Measurements from ENCODE around the gene BRSK1. TPM values are rescaled to one million over a fixed set of nuclear protein-coding genes. Genes with fewer than 3 reads are reported as not detected.
A peak's percentile ranks its signal among the peaks of the same experiment; 100 is the strongest.

Gene BRSK1
- total and polyA plus RNA-seq, 2 of the 13 experiments (the other 11 are each of a cell fraction or from before 2014, with no cell fraction given): 0.18 to 1.2 TPM

DNA sequence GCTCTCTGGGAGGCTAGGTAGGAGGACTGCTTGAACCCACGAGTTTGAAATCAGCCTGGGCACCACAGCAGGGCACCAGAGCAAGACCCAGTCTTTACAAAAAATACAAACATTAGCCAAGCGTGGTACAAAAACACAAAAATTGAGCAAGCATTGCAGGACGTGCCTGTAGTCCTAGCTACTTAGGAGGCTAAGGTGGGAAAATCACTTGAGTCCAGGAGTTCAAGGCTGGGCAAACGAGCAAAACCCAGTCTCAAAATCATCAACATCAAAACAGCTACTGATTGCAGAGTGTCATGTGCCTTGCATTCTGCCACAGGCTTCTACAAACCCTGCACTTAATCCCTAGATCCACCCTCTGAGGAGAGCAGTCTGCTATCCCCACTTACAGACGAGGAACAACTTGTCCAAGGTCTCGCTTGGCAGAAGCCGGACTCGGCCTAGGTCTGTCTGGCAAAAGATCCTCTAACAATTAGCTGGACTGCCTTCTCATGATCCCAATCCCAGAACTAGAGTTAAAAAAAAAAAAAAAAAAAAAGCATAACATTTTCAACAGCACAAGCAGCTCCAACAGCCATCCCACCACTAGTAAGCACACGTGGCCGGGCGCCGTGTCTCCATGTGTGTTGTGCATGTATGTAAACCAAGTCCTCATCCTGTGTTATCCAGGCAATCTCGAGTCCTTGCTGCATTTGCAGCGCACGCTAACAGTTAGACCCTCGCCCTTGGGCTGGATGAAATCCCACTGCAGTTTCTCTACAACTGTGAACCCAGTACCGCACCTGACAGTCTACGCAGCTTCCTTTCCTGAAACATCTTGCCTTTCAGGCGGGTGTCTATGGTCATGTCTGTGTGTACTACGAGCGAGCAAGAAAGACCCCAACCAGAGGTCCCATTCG is 27.0 kb upstream of the BRSK1 start (continued):
- TF ChIP-seq, protein P1, sequence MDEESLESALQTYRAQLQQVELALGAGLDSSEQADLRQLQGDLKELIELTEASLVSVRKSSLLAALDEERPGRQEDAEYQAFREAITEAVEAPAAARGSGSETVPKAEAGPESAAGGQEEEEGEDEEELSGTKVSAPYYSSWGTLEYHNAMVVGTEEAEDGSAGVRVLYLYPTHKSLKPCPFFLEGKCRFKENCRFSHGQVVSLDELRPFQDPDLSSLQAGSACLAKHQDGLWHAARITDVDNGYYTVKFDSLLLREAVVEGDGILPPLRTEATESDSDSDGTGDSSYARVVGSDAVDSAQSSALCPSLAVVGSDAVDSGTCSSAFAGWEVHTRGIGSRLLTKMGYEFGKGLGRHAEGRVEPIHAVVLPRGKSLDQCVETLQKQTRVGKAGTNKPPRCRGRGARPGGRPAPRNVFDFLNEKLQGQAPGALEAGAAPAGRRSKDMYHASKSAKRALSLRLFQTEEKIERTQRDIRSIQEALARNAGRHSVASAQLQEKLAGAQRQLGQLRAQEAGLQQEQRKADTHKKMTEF (CRISPR knock-in tag; IDR thresholded peaks at IDR 0.05): peak; percentile 55; the same call in 1 of the 2 replicates
- no peak for TF ChIP-seq SRY (CRISPR knock-in tag; IDR thresholded peaks at IDR 0.05)
- TF ChIP-seq CEBPG (CRISPR knock-in tag; IDR thresholded peaks at IDR 0.05): peak; percentile 79
- TF ChIP-seq ZKSCAN8 (CRISPR knock-in tag; IDR thresholded peaks at IDR 0.05; ENCODE audit: borderline replicate concordance): no peak
- no peak for TF ChIP-seq KDM6A (CRISPR knock-in tag; IDR thresholded peaks at IDR 0.05; ENCODE audit: low read depth)
- TF ChIP-seq, protein P2, sequence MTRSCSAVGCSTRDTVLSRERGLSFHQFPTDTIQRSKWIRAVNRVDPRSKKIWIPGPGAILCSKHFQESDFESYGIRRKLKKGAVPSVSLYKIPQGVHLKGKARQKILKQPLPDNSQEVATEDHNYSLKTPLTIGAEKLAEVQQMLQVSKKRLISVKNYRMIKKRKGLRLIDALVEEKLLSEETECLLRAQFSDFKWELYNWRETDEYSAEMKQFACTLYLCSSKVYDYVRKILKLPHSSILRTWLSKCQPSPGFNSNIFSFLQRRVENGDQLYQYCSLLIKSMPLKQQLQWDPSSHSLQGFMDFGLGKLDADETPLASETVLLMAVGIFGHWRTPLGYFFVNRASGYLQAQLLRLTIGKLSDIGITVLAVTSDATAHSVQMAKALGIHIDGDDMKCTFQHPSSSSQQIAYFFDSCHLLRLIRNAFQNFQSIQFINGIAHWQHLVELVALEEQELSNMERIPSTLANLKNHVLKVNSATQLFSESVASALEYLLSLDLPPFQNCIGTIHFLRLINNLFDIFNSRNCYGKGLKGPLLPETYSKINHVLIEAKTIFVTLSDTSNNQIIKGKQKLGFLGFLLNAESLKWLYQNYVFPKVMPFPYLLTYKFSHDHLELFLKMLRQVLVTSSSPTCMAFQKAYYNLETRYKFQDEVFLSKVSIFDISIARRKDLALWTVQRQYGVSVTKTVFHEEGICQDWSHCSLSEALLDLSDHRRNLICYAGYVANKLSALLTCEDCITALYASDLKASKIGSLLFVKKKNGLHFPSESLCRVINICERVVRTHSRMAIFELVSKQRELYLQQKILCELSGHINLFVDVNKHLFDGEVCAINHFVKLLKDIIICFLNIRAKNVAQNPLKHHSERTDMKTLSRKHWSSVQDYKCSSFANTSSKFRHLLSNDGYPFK (CRISPR knock-in tag; IDR thresholded peaks at IDR 0.05; ENCODE audit: borderline replicate concordance): no peak
- TF ChIP-seq, protein P3, sequence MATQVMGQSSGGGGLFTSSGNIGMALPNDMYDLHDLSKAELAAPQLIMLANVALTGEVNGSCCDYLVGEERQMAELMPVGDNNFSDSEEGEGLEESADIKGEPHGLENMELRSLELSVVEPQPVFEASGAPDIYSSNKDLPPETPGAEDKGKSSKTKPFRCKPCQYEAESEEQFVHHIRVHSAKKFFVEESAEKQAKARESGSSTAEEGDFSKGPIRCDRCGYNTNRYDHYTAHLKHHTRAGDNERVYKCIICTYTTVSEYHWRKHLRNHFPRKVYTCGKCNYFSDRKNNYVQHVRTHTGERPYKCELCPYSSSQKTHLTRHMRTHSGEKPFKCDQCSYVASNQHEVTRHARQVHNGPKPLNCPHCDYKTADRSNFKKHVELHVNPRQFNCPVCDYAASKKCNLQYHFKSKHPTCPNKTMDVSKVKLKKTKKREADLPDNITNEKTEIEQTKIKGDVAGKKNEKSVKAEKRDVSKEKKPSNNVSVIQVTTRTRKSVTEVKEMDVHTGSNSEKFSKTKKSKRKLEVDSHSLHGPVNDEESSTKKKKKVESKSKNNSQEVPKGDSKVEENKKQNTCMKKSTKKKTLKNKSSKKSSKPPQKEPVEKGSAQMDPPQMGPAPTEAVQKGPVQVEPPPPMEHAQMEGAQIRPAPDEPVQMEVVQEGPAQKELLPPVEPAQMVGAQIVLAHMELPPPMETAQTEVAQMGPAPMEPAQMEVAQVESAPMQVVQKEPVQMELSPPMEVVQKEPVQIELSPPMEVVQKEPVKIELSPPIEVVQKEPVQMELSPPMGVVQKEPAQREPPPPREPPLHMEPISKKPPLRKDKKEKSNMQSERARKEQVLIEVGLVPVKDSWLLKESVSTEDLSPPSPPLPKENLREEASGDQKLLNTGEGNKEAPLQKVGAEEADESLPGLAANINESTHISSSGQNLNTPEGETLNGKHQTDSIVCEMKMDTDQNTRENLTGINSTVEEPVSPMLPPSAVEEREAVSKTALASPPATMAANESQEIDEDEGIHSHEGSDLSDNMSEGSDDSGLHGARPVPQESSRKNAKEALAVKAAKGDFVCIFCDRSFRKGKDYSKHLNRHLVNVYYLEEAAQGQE (IDR thresholded peaks at IDR 0.05; ENCODE audit: borderline replicate concordance in 1 of 2, low read depth in 1 of 2, low read length in 2 of 2): no peak
- TF ChIP-seq NFIB (CRISPR knock-in tag; IDR thresholded peaks at IDR 0.05; ENCODE audit: borderline replicate concordance): no peak
- no peak for TF ChIP-seq ZNF678 (CRISPR knock-in tag; IDR thresholded peaks at IDR 0.05)
- TF ChIP-seq, protein P4, sequence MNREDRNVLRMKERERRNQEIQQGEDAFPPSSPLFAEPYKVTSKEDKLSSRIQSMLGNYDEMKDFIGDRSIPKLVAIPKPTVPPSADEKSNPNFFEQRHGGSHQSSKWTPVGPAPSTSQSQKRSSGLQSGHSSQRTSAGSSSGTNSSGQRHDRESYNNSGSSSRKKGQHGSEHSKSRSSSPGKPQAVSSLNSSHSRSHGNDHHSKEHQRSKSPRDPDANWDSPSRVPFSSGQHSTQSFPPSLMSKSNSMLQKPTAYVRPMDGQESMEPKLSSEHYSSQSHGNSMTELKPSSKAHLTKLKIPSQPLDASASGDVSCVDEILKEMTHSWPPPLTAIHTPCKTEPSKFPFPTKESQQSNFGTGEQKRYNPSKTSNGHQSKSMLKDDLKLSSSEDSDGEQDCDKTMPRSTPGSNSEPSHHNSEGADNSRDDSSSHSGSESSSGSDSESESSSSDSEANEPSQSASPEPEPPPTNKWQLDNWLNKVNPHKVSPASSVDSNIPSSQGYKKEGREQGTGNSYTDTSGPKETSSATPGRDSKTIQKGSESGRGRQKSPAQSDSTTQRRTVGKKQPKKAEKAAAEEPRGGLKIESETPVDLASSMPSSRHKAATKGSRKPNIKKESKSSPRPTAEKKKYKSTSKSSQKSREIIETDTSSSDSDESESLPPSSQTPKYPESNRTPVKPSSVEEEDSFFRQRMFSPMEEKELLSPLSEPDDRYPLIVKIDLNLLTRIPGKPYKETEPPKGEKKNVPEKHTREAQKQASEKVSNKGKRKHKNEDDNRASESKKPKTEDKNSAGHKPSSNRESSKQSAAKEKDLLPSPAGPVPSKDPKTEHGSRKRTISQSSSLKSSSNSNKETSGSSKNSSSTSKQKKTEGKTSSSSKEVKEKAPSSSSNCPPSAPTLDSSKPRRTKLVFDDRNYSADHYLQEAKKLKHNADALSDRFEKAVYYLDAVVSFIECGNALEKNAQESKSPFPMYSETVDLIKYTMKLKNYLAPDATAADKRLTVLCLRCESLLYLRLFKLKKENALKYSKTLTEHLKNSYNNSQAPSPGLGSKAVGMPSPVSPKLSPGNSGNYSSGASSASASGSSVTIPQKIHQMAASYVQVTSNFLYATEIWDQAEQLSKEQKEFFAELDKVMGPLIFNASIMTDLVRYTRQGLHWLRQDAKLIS (CRISPR knock-in tag; IDR thresholded peaks at IDR 0.05): no peak
- TF ChIP-seq ZNF660 (CRISPR knock-in tag; IDR thresholded peaks at IDR 0.05; ENCODE audit: borderline replicate concordance, low read depth): no peak
- TF ChIP-seq ZNF292 (CRISPR knock-in tag; IDR thresholded peaks at IDR 0.05; ENCODE audit: borderline replicate concordance, low read depth): no peak
- TF ChIP-seq, protein P5, sequence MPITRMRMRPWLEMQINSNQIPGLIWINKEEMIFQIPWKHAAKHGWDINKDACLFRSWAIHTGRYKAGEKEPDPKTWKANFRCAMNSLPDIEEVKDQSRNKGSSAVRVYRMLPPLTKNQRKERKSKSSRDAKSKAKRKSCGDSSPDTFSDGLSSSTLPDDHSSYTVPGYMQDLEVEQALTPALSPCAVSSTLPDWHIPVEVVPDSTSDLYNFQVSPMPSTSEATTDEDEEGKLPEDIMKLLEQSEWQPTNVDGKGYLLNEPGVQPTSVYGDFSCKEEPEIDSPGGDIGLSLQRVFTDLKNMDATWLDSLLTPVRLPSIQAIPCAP (CRISPR knock-in tag; IDR thresholded peaks at IDR 0.05; ENCODE audit: low read depth): no peak
- no peak for TF ChIP-seq LCORL (IDR thresholded peaks at IDR 0.05)
- TF ChIP-seq LCORL (CRISPR knock-in tag; IDR thresholded peaks at IDR 0.05): peak; percentile 52; the same call in 1 of the 2 replicates
